GM12878 (cell line): Measurements from ENCODE around the gene PRKCE. TPM values are rescaled to one million over a fixed set of nuclear protein-coding genes. Genes with fewer than 3 reads are reported as not detected.

ENCODE experiments used
- CBX5 ChIP-seq: sonication (generic); IDR thresholded peaks from 2 replicates; pipeline ENCODE4 v1.6.1; 2016; ENCODE audit warnings: low read depth, moderate library complexity, mild to moderate bottlenecking, inconsistent platforms
- IKZF2 ChIP-seq, 2 experiments: fragments of 450-650 bp; IDR thresholded peaks; 2 replicates each; pipeline ENCODE4 v1.6.1; 2017; ENCODE audit warnings: mild to moderate bottlenecking in 2 of 2, moderate library complexity in 2 of 2
- polyA plus RNA-seq, 11 experiments: library from polyadenylated mRNA; depleted of rRNA in 4 of 11; unstranded in 6 of 11; stranded (reverse) in 5 of 11; fragments of >200 nt; fragmentation: Nextera tagmentation in 4 of 11; fragmentation: Illumina TruSeq in 1 of 11; extraction: Ambion mirVana in 4 of 11; extraction: Trizol in 1 of 11; gene quantifications; 1 replicate in 1 of 11; 2 replicates in 10 of 11; pipeline versions ENCODE4 v1.2.1 to v1.2.3, GENCODE V29; 2011 to 2016; ENCODE audit warnings: inconsistent platforms in 2 of 11, missing spikeins in 2 of 11, low read depth in 1 of 11
- total RNA-seq, 4 experiments: library from RNA; depleted of rRNA in 3 of 4; stranded (reverse); fragments of >200 nt in 3 of 4; fragmentation: Illumina TruSeq in 1 of 4; extraction: Trizol in 1 of 4; gene quantifications; 2 replicates each; pipeline versions ENCODE4 v1.2.1 to v1.2.3, GENCODE V29; 2013 to 2021
- TF ChIP-seq, protein P1 (sequence below): fragments of 450-650 bp; IDR thresholded peaks from 2 replicates; pipeline ENCODE4 v1.6.1; 2017; ENCODE audit warnings: mild to moderate bottlenecking, moderate library complexity
- TF ChIP-seq, protein P2 (sequence below): fragments of 450-650 bp; IDR thresholded peaks from 2 replicates; pipeline ENCODE4 v1.6.1; 2017; ENCODE audit warnings: low read depth, mild to moderate bottlenecking, moderate library complexity

PRKCE gene
- total and polyA plus RNA-seq, 10 of the 15 experiments (the other 5 are each of a cell fraction or from before 2014, with no cell fraction given), result 2.6 to 28.2 (median 11.3) TPM

DNA sequence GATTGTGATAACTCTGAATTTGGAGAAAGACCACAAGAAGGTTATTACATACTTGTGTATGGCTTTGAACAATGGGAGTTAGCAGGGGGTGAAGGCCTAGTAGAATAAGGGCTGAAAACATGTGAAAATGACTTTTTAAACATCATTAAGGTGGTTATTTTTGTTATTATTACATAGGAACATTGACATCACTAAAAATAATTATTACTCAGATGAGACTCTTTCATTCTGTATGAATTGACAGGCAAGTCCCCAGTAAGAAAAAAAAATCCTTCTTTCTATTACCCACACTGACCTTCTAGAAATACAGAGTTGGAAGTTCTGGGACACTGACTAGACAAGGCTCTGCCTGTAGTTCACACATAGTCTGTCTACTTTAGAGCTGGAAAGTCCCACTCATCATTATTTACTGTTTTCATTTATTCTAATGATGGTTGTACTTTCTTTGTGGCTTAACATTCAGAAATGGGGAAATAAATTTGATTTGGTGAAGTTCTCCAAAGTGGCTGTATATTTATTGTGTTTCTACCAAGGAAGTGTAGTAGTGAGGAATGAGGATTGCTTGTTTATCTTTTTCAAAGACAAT, 426.1 kb downstream of the PRKCE start (continued):
- TF ChIP-seq CBX5 (no peak), IKZF2 (IDR thresholded peaks at IDR 0.05) (peak in 1 of 2 experiments; percentile 61; a peak in 2 of 4 replicates)
- TF ChIP-seq, protein P1, sequence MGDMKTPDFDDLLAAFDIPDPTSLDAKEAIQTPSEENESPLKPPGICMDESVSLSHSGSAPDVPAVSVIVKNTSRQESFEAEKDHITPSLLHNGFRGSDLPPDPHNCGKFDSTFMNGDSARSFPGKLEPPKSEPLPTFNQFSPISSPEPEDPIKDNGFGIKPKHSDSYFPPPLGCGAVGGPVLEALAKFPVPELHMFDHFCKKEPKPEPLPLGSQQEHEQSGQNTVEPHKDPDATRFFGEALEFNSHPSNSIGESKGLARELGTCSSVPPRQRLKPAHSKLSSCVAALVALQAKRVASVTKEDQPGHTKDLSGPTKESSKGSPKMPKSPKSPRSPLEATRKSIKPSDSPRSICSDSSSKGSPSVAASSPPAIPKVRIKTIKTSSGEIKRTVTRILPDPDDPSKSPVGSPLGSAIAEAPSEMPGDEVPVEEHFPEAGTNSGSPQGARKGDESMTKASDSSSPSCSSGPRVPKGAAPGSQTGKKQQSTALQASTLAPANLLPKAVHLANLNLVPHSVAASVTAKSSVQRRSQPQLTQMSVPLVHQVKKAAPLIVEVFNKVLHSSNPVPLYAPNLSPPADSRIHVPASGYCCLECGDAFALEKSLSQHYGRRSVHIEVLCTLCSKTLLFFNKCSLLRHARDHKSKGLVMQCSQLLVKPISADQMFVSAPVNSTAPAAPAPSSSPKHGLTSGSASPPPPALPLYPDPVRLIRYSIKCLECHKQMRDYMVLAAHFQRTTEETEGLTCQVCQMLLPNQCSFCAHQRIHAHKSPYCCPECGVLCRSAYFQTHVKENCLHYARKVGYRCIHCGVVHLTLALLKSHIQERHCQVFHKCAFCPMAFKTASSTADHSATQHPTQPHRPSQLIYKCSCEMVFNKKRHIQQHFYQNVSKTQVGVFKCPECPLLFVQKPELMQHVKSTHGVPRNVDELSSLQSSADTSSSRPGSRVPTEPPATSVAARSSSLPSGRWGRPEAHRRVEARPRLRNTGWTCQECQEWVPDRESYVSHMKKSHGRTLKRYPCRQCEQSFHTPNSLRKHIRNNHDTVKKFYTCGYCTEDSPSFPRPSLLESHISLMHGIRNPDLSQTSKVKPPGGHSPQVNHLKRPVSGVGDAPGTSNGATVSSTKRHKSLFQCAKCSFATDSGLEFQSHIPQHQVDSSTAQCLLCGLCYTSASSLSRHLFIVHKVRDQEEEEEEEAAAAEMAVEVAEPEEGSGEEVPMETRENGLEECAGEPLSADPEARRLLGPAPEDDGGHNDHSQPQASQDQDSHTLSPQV, result peak; percentile 82; the same call in 1 of the 2 replicates
- TF ChIP-seq, protein P2, sequence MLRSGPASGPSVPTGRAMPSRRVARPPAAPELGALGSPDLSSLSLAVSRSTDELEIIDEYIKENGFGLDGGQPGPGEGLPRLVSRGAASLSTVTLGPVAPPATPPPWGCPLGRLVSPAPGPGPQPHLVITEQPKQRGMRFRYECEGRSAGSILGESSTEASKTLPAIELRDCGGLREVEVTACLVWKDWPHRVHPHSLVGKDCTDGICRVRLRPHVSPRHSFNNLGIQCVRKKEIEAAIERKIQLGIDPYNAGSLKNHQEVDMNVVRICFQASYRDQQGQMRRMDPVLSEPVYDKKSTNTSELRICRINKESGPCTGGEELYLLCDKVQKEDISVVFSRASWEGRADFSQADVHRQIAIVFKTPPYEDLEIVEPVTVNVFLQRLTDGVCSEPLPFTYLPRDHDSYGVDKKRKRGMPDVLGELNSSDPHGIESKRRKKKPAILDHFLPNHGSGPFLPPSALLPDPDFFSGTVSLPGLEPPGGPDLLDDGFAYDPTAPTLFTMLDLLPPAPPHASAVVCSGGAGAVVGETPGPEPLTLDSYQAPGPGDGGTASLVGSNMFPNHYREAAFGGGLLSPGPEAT, result peak; percentile 81
